Head of caudate nucleus (tissue), 42 donors: Measurements from ENCODE around the gene IST1.
"Not testable (repeated sequence)": the region's sequence is repeated elsewhere in the genome, so short reads cannot be mapped to it uniquely, and the experiment has no call there.

Experiments
- DNase-seq, 42 donors: peaks; one replicate each; pipeline versions ENCODE4 v3.0.0 to v3.0.0-alpha.2; 2020 to 2021; ENCODE audit warnings: mixed read lengths in 7 of 42
- intact Hi-C: fragments of 100-400 bp; cut with DNase I; formaldehyde crosslinking; loops from one replicate; pipeline ENCODE4 v1.15.0; 2022

The IST1 gene

DNA sequence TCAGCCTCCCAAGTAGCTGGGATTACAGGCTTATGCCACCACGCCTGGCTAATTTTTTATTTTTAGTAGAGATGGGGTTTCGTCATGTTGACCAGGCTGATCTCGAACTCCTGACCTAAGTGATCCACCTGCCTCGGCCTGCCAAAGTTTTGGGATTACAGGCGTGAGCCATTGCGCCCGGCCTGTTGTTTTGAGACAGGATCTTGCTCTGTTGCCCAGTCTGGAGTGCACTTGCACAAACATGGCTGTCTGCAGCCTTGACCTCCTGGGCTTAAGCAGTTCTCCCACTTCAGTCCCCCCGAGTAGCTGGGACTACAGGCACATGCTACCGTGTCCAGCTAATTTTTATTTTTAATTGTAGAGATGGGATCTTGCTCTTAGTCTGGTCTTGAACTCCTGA is 8.9 kb downstream of the IST1 start:
- DNase-seq, result peak in 1 of 42 donors; percentile 27
- intact Hi-C loops, result no loop called here

DNA sequence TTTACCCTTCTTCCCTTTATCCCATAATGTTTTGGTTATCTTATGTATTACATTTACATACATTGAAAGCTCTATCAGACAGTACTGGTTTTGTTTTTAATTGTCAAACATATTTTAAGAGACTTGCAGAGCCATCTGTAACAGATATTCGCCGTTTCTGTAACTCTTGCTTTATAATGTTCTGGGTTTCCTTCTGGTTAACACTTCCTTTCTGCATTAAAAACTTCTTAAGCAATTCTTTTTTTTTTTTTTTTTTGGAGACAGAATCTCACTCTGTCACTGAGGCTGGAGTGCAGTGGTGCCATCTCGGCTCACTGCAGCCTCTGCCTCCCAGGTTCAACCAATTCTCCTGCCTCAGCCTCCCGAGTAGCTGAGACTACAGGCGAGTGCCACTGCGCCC is 10.4 kb downstream of the IST1 start:
- DNase-seq, intact Hi-C loops: not testable (repeated sequence)

DNA sequence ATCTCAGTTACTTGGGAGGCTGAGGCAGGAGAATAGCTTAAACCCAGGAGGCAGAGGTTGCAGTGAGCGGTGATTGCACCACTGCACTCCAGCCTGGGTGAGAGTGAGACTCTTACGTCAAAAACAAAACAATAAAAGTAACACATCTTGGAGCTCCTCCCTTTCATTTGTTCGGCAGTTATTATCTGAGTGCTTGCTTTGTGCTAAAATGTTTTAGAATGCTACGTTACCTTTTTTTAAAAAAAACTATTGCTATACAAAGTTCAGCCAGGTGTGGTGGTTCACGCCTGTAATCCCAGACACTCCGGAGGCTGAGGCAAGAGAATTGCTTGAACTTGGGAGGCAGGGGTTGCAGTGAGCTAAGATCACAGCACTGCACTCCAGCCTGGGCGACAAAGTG is 15.8 kb downstream of the IST1 start:
- intact Hi-C loops, result no loop called here
- DNase-seq, result no peak

DNA sequence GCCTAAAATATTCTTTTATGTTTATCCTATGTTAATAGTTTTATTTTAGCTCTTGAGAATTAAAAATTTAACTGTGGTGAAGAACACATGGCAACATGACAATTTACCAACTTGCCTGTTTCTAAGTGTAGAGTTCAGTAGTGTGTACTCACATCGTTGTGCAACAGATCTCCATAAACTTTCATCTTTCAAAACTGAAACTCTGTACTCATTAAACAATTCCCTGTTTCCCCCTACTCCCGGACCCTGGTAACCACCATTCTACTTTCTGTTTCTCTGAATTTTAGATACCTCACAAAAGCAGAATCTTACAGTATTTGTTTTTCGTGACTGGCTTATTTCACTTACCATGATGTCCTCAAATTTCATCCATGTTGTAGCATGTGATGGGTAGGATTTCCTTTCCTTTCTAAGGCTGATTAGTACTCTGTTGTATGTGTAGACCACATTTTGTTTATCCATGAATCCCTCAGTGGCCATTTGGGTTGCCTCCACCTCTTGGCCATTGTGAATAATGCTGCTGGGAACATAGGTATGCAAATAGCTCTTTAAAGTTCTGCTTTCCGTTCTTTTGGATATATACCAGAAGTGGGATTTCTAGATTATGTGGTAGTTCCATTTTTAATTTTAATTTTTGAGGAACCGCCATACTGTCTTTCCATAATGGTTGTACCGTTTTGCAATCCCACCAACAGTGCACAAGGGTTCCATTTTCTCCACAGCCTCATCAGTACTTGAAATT is 17.4 kb downstream of the IST1 start:
- DNase-seq, result no peak
- intact Hi-C loops, result no loop called here

DNA sequence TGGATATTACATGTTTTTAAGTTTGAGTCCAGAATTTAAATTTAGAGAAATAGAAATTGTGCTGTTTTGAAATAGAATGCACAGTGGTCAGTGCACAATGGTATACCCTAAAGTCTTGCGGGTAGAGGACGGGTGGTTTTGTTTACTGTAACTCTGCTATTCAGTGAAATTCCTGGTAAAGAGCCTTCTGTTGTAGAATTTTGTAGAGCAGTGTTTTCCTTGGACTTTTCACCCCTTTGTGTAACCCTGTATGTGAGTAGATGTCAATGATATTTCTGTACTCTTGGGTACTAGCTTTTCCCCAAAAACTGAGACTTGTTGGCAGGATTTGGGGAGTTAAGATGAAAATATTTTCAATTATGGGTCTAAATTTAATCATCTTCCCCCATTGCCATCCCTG is 19.5 kb downstream of the IST1 start:
- DNase-seq, result no peak
- intact Hi-C loops, result no loop called here

DNA sequence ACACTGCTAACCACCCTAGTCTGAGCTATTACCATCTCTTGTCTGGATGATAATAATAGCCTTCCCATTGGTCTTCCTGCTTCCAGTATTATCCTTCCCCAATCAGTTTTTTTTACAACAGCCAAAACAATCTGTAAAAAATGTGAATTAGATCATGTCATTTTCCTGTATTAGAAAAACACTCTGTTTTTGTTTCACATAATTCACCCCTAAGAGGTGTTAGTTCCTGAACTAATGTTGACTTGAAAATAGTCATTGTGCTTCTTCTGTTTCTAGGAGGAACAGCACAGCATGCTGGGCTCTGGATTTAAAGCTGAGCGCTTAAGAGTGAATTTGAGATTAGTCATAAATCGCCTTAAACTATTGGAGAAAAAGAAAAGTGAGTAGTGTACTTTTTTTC is 20.0 kb downstream of the IST1 start:
- no peak for DNase-seq
- intact Hi-C loops, result no loop called here

DNA sequence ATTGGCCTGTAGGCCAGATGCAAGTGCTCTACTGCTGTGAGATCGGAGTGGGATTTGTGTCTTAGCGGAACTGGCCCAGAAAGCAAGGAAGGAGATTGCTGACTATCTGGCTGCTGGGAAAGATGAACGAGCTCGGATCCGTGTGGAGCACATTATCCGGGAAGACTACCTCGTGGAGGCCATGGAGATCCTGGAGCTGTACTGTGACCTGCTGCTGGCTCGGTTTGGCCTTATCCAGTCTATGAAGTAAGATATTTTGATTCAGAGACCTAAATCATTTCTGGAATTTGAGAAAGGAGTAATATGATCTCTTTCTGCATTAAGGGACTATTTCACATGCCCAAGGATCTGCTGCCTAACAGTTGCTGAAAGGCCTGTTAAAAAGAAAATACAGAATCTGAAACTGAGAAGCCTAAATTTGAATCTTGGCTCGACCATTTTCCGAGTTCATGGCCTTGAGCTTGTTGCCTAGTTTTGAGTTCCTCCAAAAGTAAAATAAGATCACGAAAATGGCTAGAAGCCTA is 21.1 kb downstream of the IST1 start:
- DNase-seq, result no peak
- intact Hi-C loops, result no loop called here

DNA sequence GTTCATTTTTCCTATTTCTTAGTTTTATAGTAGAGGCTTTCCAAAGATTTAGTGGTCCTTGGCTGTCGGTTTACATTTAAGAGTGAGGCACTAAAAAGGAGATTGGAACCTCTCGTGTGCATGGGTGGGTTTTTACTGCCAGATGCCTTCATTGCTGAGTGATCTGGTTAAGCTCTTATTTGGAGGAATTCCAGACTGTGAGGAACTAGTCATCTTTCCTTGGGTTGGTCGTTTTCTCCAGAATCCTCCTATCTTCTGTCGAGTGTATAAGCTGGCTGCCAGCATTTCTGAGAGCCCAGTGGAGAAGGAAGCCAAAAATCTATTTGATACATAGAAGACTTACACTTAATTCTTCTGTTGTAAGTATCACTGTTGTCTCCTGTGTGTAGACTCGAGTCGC is 22.6 kb downstream of the IST1 start:
- no peak for DNase-seq
- intact Hi-C loops, result no loop called here

DNA sequence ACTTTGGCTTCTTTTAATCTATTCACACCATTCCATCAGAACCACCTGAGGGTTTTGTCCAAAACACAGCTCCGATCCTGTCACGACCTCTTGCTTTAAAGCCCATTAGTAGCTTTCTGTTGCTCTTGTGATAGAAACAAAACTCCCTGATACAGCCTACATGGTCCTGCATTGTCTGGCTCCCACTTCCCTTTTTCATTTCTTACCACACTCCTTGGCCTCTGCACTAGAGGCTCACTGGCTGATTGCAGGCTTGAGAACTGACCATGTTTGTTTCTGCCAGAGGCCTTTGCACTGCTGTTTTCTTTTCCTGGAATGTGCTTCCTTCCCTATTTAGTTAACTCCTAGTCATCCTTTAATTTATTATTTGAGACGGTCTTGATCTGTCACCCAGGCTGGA is 23.7 kb downstream of the IST1 start:
- no peak for DNase-seq
- intact Hi-C loops, result no loop called here

DNA sequence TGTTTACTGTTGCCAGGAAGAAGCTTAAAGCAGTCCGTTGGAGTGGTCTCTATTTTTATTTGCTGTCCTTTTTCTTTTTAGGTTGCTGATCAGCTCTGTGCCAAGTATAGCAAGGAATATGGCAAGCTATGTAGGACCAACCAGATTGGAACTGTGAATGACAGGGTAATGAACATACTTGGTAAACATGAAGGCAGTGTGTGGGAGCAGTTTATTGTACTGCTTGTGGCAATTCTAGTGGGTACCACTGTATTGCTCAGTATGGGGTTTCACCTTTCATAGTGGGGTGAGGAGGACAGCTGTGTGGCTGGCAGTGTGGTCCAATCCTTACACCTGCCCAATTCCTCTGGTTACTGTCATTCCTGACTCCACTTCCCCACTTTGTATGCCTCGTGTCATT is 25.3 kb downstream of the IST1 start:
- intact Hi-C loops, result no loop called here
- DNase-seq, result no peak

DNA sequence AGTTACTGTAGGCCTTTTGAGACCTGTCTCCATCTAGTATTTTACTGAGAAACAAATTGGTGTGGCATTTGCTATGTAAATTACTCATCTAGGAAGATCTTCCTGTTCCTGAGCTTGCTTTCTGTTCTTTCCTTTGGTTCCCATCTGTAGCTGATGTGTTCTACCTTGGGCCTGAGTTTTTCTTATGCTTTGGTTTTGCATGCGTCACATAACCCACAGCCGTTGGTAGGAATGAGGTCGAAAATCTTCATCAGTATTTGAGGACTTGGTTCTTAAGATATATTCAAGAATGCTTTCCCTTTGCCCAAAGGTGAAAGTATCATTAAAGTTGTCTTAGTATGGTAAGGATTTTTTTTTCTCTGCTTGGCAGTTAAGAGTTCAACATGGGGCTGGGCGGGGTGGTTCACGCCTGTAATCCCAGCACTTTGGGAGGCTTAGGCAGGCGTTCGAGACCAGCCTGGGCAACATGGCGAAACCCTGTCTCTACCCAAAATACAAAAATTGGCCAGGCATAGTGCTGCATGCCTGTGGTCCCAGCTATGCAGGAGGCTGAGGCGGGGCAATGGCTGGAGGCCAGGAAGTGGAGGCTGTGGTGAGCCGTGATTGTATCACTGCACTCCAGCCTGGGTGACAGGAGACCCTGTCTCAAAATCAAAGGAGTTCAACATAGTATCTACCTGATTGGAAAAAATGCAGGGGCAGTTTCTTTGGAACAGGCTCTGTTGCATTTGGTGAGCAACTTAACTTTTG is 28.8 kb downstream of the IST1 start:
- DNase-seq, result no peak
- intact Hi-C loops, result no loop called here

DNA sequence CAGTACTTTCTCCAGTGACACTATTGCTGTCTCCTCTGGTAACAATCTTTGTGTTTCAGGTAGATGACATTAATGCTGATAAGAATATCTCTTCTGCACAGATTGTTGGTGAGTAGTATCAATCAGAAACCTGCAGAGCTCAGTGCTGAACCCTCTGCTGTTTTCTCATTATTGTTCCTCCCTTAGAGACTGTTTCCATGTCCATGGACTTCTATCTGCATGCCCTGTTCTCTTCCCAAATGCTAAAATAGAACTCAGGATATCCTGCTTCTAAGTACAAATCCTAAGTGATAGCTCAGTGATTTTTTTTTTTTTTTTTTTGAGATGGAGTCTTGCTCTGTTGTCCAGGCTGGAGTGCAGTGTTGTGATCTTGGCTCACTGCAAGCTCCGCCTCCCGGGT is 29.4 kb downstream of the IST1 start:
- no peak for DNase-seq
- intact Hi-C loops, result no loop called here

DNA sequence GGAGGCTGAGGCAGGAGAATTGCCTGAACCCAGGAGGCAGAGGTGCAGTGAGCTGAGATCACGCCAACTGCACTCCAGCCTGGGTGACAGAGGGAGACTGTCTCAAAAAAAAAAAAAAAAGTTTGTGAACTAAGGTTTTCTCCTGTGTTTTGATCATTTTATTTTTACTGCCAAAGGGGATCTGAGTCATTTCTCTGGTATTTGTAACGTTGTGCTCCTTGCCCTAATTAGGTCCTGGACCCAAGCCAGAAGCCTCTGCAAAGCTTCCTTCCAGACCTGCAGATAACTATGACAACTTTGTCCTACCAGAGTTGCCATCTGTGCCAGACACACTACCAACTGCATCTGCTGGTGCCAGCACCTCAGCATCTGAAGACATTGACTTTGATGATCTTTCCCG is 32.1 kb downstream of the IST1 start:
- intact Hi-C loops, result no loop called here
- DNase-seq, result peak in 29 of 42 donors; percentile 22 to 75 (median 44)

DNA sequence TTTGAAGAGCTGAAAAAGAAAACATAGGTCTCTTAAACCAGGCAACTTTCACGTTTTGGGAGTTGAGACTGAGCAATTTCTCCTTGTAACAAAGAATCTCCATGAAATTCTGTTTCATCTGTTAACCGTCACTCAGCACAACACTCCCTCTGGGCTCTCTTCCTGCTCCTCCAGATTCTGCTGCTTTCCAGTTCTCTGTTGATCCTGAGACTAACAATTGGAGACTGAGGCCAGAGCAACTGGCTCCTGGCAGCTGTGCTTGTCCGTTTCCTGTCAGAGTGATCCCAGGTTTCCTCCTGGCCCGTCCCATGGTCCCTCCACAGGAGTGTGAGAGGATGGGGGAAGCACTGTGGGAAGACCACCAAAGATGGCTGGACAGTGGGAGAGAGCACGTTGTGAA is 32.5 kb downstream of the IST1 start:
- no peak for DNase-seq
- intact Hi-C loops, result no loop called here

DNA sequence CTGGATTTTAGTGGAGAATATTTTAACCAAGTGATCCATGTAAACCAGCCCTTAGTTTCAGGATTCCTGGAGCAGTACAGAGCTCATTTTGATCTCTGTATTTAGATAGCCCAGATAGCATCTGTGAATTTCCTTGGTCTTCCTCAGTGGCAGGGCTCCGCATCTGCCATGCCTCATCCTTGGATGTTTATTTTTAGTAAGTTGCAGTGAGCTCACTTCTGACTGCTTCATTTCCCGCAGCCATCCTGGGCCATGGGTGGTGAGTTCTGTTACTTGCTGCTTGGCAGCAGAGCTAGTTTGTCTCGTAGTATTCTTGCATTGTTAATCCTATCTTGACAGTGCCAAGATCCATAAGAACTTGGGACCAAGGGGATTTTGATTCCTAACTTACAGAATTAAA is 33.7 kb downstream of the IST1 start:
- DNase-seq, result peak in 31 of 42 donors; percentile 17 to 79 (median 40)
- intact Hi-C loops, result no loop called here

DNA sequence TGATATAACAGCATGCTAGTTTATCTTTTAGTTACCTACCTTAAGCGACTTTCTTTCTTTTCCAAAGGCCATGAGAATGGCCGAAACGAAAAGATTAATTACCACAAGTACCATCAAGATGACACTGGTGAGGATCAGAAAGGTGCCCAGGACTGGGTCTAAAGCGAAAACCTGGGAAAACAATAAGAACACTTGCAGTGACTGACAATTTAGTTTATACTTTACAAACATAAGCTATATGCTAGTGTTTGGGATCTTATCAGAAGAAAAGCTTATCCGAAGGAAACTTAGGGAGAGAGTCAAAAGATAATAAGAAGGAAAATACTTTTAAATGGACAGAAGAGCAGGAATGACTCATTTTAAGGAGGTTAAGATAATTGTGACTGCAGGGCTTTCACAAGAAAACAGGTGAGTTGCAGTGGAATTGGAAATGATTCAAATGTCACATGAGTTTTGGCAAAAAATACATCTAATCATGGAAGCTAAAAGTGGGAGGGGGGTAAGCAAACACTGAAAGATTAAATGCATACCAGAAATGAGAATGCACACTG is 34.8 kb downstream of the IST1 start:
- DNase-seq, result no peak
- intact Hi-C loops, result no loop called here

DNA sequence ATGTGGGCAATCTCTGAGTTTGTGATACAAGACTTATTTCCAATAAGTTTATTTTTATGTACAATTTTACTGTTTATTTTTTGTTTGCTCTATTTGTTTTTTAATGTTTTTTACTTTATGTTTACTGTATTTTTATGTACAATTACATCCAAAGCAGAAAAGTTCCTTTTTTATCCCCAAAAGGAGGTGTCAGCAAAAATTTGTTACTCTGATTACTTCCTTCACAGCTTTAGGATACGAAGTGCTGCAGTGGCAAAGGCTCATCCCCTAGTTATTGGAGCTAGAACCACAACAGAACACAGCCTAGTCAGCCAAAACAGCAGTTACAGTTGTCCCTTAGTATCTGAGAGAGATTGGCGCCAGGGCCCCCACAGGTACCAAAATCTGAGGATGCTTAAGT is 35.7 kb downstream of the IST1 start:
- intact Hi-C loops, result no loop called here
- DNase-seq, result no peak

DNA sequence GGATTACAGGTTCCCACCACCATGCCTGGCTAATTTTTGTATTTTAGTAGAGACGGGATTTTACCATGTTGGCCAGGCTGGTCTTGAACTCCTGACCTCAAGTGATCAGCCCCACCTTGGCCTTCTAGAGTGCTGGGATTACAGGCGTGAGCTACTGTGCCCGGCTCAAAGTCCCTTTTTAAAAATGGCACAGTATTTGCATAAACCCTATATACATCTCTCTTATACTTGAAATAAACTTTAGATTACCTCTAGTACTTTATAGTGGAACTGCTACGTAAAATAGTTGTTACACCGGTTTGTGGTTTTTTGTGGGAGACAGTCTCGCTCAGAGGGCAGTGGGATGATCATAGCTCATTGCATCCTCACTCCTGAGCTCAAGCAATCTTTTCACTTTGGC is 36.3 kb downstream of the IST1 start:
- intact Hi-C loops, result no loop called here
- no peak for DNase-seq

DNA sequence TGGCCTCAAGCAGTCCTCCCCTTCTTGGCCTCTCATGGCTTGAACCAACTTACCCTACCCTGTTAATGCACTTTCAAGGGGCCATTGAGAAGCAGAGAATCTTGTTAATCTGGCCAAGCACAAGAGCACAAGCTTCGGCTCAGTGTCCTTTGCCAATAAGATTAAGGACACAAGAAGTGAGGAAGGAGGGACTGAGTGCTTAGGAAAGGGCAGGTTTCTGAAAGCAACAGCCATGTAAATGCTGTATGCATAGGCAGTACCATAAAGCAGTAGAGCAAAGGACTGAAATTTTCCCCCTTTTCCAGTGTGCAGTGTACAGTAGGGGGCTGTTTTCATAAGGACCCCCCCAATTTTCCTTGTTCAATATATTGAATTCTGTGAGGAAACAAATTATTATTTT is 37.7 kb downstream of the IST1 start:
- intact Hi-C loops, result no loop called here
- DNase-seq, result no peak

DNA sequence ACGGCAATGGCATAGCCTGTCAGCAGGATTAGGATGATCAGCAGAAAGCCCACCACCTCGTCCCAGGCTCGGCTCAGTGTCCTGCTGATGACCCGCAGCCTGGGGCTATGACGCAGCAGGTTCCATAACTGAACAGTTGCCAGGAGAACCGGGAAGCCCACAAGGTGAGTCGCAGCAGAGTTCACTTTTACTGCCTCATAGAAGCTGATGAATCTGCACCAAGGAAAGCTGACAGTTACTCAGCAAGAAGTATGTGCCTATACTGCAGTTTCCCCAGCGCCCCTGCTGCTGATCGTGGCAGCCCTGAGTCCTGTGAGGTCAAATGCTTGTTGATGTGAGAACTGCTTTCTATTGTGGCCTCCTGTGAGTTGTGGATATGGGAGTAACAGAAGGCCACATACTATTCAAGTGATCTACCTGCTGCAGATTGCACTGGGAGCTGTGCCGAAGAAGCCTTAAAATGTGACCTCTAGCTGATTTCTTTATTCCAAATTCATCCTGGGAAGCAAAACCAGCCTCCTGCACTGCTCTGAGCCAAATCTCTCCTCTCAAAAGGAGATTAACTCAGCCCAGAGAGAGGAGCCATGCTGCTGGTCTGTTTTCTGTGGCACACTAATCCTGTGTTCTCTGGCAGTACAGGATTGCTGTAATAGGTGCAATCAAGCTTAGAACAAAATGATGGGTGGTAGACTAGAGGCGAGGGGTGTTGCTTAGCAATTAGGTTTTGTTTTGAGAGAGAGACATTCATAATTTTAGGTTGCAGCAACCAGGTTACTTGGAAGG is 38.8 kb downstream of the IST1 start:
- intact Hi-C loops, result no loop called here
- DNase-seq, result peak in 10 of 42 donors; percentile 2 to 42 (median 19)
